Spleen (tissue), 11 donors: Measurements from ENCODE around the gene PIK3R5. TPM values are rescaled to one million over a fixed set of nuclear protein-coding genes. Genes with fewer than 3 reads are reported as not detected.
"Not testable (repeated sequence)": the region's sequence is repeated elsewhere in the genome, so short reads cannot be mapped to it uniquely, and the experiment has no call there.

Source experiments
- DNase-seq: peaks from one replicate; pipeline ENCODE4 v3.0.0-alpha.2; 2020
- H3K27ac ChIP-seq, 8 donors: fragments of 200-600 bp; sonication (generic) in 7 of 8; 1 replicate in 4 of 8; 2 replicates in 4 of 8; pipeline versions ENCODE4 v1.5.0 to v1.8.0; 2016 to 2021; ENCODE audit warnings: inconsistent platforms in 4 of 8, mild to moderate bottlenecking in 4 of 8, moderate library complexity in 1 of 8
- H3K27me3 ChIP-seq, 7 donors: fragments of 200-600 bp; sonication (generic) in 6 of 7; replicated peaks in 1 of 7; 1 replicate in 4 of 7; 2 replicates in 3 of 7; pipeline versions ENCODE4 v1.5.0 to v1.8.0; 2016 to 2021; ENCODE audit warnings: inconsistent platforms in 3 of 7, mild to moderate bottlenecking in 1 of 7
- H3K36me3 ChIP-seq, 6 donors: fragments of 200-600 bp; sonication (generic) in 5 of 6; 1 replicate in 4 of 6; 2 replicates in 2 of 6; pipeline versions ENCODE4 v1.5.0 to v1.8.0; 2016 to 2021; ENCODE audit warnings: inconsistent platforms in 2 of 6
- H3K4me1 ChIP-seq, 6 donors: fragments of 200-600 bp; sonication (generic) in 5 of 6; 1 replicate in 3 of 6; 2 replicates in 3 of 6; pipeline versions ENCODE4 v1.5.0 to v1.8.0; 2016 to 2021; ENCODE audit warnings: inconsistent platforms in 3 of 6
- H3K4me3 ChIP-seq, 8 donors: fragments of 200-600 bp; sonication (generic) in 7 of 8; 1 replicate in 4 of 8; 2 replicates in 4 of 8; pipeline versions ENCODE4 v1.5.0 to v1.8.0; 2016 to 2021; ENCODE audit warnings: inconsistent platforms in 4 of 8, mild to moderate bottlenecking in 4 of 8, moderate library complexity in 2 of 8
- H3K9me3 ChIP-seq, 8 donors: fragments of 200-600 bp; sonication (generic) in 7 of 8; 1 replicate in 4 of 8; 2 replicates in 4 of 8; pipeline versions ENCODE4 v1.5.0 to v1.8.0; 2016 to 2021; ENCODE audit warnings: inconsistent platforms in 4 of 8
- CTCF ChIP-seq, 11 experiments: fragments of 200-600 bp in 7 of 11; fragments of 450-650 bp in 4 of 11; sonication (generic) in 4 of 11; IDR thresholded peaks in 8 of 11; conservative IDR thresholded peaks in 3 of 11; 1 replicate in 7 of 11; 2 replicates in 4 of 11; pipeline versions ENCODE4 v1.4.0 to v1.8.0; 2016 to 2021; ENCODE audit warnings: antibody characterized with exemption in 11 of 11, inconsistent platforms in 4 of 11, mild to moderate bottlenecking in 1 of 11
- POLR2A ChIP-seq, 3 donors: fragments of 450-650 bp; IDR thresholded peaks; one replicate each; pipeline ENCODE4 v1.5.1; 2017; ENCODE audit warnings: antibody characterized with exemption in 3 of 3, mild to moderate bottlenecking in 1 of 3
- POLR2AphosphoS5 ChIP-seq, 3 donors: sonication (generic); formaldehyde crosslinking; IDR thresholded peaks; one replicate each; pipeline ENCODE4 v1.5.1; 2017; ENCODE audit warnings: antibody characterized with exemption in 3 of 3
- WGBS, 5 donors: extraction: QIAGEN DNeasy Blood & Tissue Kit in 3 of 5; methylation state at CpG; one replicate each; pipeline versions ENCODE4 v1.1.5 to v1.1.7; 2013 to 2018; 5-methylcytosine and 5-hydroxymethylcytosine counted together
- intact Hi-C: fragments of 100-400 bp; cut with DNase I; formaldehyde crosslinking; loops from one replicate; pipeline ENCODE4 v1.15.0; 2023; ENCODE audit warnings: low total_unique reads
- polyA plus RNA-seq, 3 donors: library from polyadenylated mRNA; stranded (reverse); fragments of 200-250 nt; gene quantifications; one replicate each; pipeline ENCODE4 v1.2.1, GENCODE V29; 2013
- total RNA-seq, 7 donors: library from RNA; depleted of rRNA in 3 of 7; stranded (reverse); fragments of >200 nt in 3 of 7; fragmentation: NEBNext Ultra II Directional in 4 of 7; extraction: Animal tissue kit (Norgen Biotek cat#: 25700) in 4 of 7; gene quantifications; one replicate each; pipeline versions ENCODE4 v1.1.0 to v1.2.1, GENCODE V29; 2016 to 2021
- donor health status: healthy with polysubstance abuse.
- donor health status: DM: no; HTN: no; CAD: no; lungs with moderate emphysema.
- donor health status: DM: no; HTN: no; CAD: no.
- donor health status: Bipolar disorder and iron deficiency.
- donor health status: healthy.
- donor health status: DM: no; HTN: no; CAD: no.
- donor health status: DM: yes; HTN: yes; CAD: no.

The PIK3R5 gene
- total and polyA plus RNA-seq, 10 donors: 8.5 to 110 (median 68.4) TPM

- DNase-seq: no peak
- intact Hi-C loops: no loop called here
- 67 to 84% (median 72%) methylated on average over 10 to 11 of the region's 11 CpGs for WGBS, 5 donors
Measured at GRCh38 chr17:8859027-8859803, 106.3 kb downstream of the PIK3R5 start.

GRCh38 chr17:8857919-8858318, 107.6 kb downstream of the PIK3R5 start:
- Histone ChIP-seq H3K27ac (peak overlapping the region in 7 of 8 donors; percentile 43 to 80 (median 69)), H3K4me3 (peak overlapping the region in 1 of 8 donors; percentile 21), H3K9me3 (no peaks in the 10 kb centered on the region), H3K4me1 (peaks cover 13 to 68% (median 40%) of the 10 kb centered on the region in 6 donors), H3K36me3 (no peaks in the 10 kb centered on the region), H3K27me3 (no peaks in the 10 kb centered on the region)
- no peak for TF ChIP-seq POLR2A (IDR thresholded peaks at IDR 0.05)
- TF ChIP-seq CTCF (IDR thresholded peaks at IDR 0.05 in 8 of 11, conservative IDR thresholded peaks at IDR 0.05 in 3 of 11): no peak
- peak in 2 of 3 donors; percentile 36 to 66 for TF ChIP-seq POLR2AphosphoS5 (IDR thresholded peaks at IDR 0.05)
- DNase-seq: no peak
- intact Hi-C loops: no loop called here
- 3 to 9% (median 4%) methylated on average over 5 of the region's 5 CpGs for WGBS, 5 donors

More at GRCh38 chr17:8859027-8859803, 106.3 kb downstream of the PIK3R5 start:
- no peaks in the 10 kb centered on the region for H3K27me3 ChIP-seq
- H3K4me3 ChIP-seq: no peak overlapping the region
- peak overlapping the region in 6 of 8 donors; percentile 51 to 80 (median 72) for H3K27ac ChIP-seq
- H3K36me3 ChIP-seq: no peaks in the 10 kb centered on the region
- TF ChIP-seq POLR2AphosphoS5 (IDR thresholded peaks at IDR 0.05) (no peak), CTCF (IDR thresholded peaks at IDR 0.05 in 8 of 11, conservative IDR thresholded peaks at IDR 0.05 in 3 of 11) (no peak), POLR2A (IDR thresholded peaks at IDR 0.05) (no peak)
- no peaks in the 10 kb centered on the region for H3K9me3 ChIP-seq
- peaks cover 13 to 68% (median 40%) of the 10 kb centered on the region in 6 donors for H3K4me1 ChIP-seq

- peaks cover 13 to 65% (median 40%) of the 10 kb centered on the region in 6 donors for H3K4me1 ChIP-seq
- WGBS, 5 donors: 35 to 67% (median 46%) methylated on average over 14 of the region's 14 CpGs
- no peak overlapping the region for H3K4me3 ChIP-seq
- H3K36me3 ChIP-seq: no peaks in the 10 kb centered on the region
- H3K27ac ChIP-seq: peak overlapping the region in 3 of 8 donors; percentile 75 to 80 (median 76)
- intact Hi-C loops: no loop called here
- DNase-seq: no peak
- no peaks in the 10 kb centered on the region for H3K27me3 ChIP-seq
- no peaks in the 10 kb centered on the region for H3K9me3 ChIP-seq
- TF ChIP-seq POLR2A (IDR thresholded peaks at IDR 0.05): no peak
- no peak for TF ChIP-seq CTCF (IDR thresholded peaks at IDR 0.05 in 8 of 11, conservative IDR thresholded peaks at IDR 0.05 in 3 of 11)
- TF ChIP-seq POLR2AphosphoS5 (IDR thresholded peaks at IDR 0.05): no peak
Measured at GRCh38 chr17:8856869-8857575, 108.5 kb downstream of the PIK3R5 start.

GRCh38 chr17:8856205-8856603, 109.3 kb downstream of the PIK3R5 start:
- intact Hi-C loops, H3K27ac ChIP-seq, H3K9me3 ChIP-seq, DNase-seq, H3K4me3 ChIP-seq, H3K27me3 ChIP-seq, H3K36me3 ChIP-seq: not testable (repeated sequence)
- peaks cover 13 to 57% (median 38%) of the 10 kb centered on the region in 6 donors for H3K4me1 ChIP-seq
- 74 to 89% (median 86%) methylated on average over 6 of the region's 6 CpGs for WGBS, 5 donors
